Adrenal gland (tissue), 5 donors: Measurements from ENCODE around the gene PGM2.

Experiments
- POLR2A ChIP-seq, 2 donors: fragments of 450-650 bp; IDR thresholded peaks; one replicate each; pipeline ENCODE4 v1.6.1; 2017; ENCODE audit warnings: antibody characterized with exemption in 2 of 2, mild to moderate bottlenecking in 2 of 2, moderate library complexity in 1 of 2
- TF ChIP-seq, protein P1 (sequence below), 6 experiments: fragments of 450-650 bp in 4 of 6; fragments of 200-600 bp in 2 of 6; sonication (generic) in 1 of 6; IDR thresholded peaks; 1 replicate in 5 of 6; 2 replicates in 1 of 6; pipeline versions ENCODE4 v1.5.1 to v1.8.0; 2016 to 2021; ENCODE audit warnings: antibody characterized with exemption in 6 of 6, mild to moderate bottlenecking in 2 of 6, moderate library complexity in 1 of 6
- donor health status: DM: no; HTN: no; CAD: no.

DNA sequence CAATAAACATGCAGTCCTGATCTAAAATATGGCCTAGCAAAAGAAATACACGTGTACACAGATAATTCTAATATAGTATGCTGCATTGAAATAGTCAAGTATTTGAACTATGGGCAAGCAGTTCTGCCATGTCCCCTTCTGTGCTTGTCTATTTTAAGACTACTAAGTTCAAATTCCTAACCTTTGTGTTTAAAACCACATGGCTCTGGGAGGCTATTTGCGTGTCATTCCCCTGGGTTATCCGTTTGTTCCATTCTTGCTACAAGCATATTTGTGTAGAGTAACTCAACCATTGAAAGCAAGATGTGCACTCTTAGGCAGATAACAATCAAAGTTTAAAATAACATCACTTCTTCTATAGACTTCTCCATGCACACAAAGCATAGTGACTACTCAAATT lies 39.0 kb downstream of the PGM2 start:
- TF ChIP-seq, protein P1, sequence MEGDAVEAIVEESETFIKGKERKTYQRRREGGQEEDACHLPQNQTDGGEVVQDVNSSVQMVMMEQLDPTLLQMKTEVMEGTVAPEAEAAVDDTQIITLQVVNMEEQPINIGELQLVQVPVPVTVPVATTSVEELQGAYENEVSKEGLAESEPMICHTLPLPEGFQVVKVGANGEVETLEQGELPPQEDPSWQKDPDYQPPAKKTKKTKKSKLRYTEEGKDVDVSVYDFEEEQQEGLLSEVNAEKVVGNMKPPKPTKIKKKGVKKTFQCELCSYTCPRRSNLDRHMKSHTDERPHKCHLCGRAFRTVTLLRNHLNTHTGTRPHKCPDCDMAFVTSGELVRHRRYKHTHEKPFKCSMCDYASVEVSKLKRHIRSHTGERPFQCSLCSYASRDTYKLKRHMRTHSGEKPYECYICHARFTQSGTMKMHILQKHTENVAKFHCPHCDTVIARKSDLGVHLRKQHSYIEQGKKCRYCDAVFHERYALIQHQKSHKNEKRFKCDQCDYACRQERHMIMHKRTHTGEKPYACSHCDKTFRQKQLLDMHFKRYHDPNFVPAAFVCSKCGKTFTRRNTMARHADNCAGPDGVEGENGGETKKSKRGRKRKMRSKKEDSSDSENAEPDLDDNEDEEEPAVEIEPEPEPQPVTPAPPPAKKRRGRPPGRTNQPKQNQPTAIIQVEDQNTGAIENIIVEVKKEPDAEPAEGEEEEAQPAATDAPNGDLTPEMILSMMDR (IDR thresholded peaks at IDR 0.05): no peak
- TF ChIP-seq POLR2A (IDR thresholded peaks at IDR 0.05): no peak
